ENCODE results near the gene ZP3.
"Not testable (repeated sequence)": the region's sequence is repeated elsewhere in the genome, so short reads cannot be mapped to it uniquely, and the experiment has no call there.

ZP3 gene

GRCh38 chr7:76423666-76424412 is 911 bp upstream of the ZP3 start:
- no peak for TF ChIP-seq CTCF (IDR thresholded peaks at IDR 0.05; ENCODE audit: control insufficient read depth, insufficient read depth, low read depth, low read length, missing control alignments)
- DNase-seq (ENCODE audit: low read depth) = no peak
- H3K4me3 ChIP-seq (ENCODE audit: control insufficient read depth, low read depth, low read length) = no peak overlapping the region

GRCh38 chr7:76425156-76425555 is 406 bp downstream of the ZP3 start:
- DNase-seq (ENCODE audit: low read depth) = no peak
- H3K4me3 ChIP-seq (ENCODE audit: control insufficient read depth, low read depth, low read length) = no peak overlapping the region
- TF ChIP-seq CTCF (IDR thresholded peaks at IDR 0.05; ENCODE audit: control insufficient read depth, insufficient read depth, low read depth, low read length, missing control alignments) = no peak

GRCh38 chr7:76425558-76425957 is 808 bp downstream of the ZP3 start:
- DNase-seq (ENCODE audit: low read depth); H3K4me3 ChIP-seq (ENCODE audit: control insufficient read depth, low read depth, low read length): not testable (repeated sequence)

DNA sequence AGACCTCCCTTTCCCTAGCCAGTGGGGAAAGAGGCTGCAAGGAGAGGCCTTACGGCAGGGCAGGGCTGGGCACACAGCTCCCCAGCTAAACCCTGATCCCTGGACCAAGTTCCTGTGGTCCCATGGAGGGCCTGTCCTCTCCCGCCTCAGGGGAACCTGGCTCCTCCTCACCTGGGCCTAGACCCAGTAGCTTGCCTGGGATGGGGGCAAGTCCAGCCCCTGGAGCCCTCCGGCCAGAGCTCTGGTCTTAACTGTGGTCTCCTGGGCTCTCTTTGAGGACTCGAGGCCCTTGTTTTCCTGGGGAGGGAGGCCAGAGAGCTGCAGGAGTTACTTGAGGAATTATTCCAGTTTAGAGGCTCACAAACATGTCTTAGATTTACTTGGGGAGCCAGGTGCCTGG is 1.5 kb downstream of the ZP3 start:
- H3K4me3 ChIP-seq (ENCODE audit: control insufficient read depth, low read depth, low read length) = no peak overlapping the region
- TF ChIP-seq CTCF (IDR thresholded peaks at IDR 0.05; ENCODE audit: control insufficient read depth, insufficient read depth, low read depth, low read length, missing control alignments) = no peak
- DNase-seq (ENCODE audit: low read depth) = no peak

GRCh38 chr7:76427635-76428034 is 2.9 kb downstream of the ZP3 start:
- TF ChIP-seq CTCF (IDR thresholded peaks at IDR 0.05; ENCODE audit: control insufficient read depth, insufficient read depth, low read depth, low read length, missing control alignments) = no peak
- no peak overlapping the region for H3K4me3 ChIP-seq (ENCODE audit: control insufficient read depth, low read depth, low read length)
- no peak for DNase-seq (ENCODE audit: low read depth)

GRCh38 chr7:76428149-76428823 is 3.5 kb downstream of the ZP3 start:
- TF ChIP-seq CTCF (IDR thresholded peaks at IDR 0.05; ENCODE audit: control insufficient read depth, insufficient read depth, low read depth, low read length, missing control alignments) = no peak
- DNase-seq (ENCODE audit: low read depth) = no peak
- H3K4me3 ChIP-seq (ENCODE audit: control insufficient read depth, low read depth, low read length) = no peak overlapping the region
